Fibroblast of the aortic adventitia (primary cell): ENCODE data around the gene LANCL2. TPM values are rescaled to one million over a fixed set of nuclear protein-coding genes. Genes with fewer than 3 reads are reported as not detected.
A peak's percentile ranks its signal among the peaks of the same experiment; 100 is the strongest.

ENCODE experiments used
- DNase-seq: peaks from one replicate; pipeline ENCODE4 v3.0.0-alpha.2; 2010; ENCODE audit warnings: low read depth
- H3K4me3 ChIP-seq: 2 replicates; pipeline ENCODE4 v1.5.1; 2011; ENCODE audit warnings: low read depth, mild to moderate bottlenecking, control low read depth, low read length, moderate library complexity
- CTCF ChIP-seq: IDR thresholded peaks from 2 replicates; pipeline ENCODE4 v1.5.1; 2011; ENCODE audit warnings: mild to moderate bottlenecking, low read length, control low read depth, inconsistent platforms; ENCODE audit not compliant: insufficient read depth
- total RNA-seq: library from RNA; depleted of rRNA; stranded (reverse); fragments of >200 nt; gene quantifications from 2 replicates; pipeline ENCODE4 v1.2.3, GENCODE V29; 2012; ENCODE audit warnings: low replicate concordance

The LANCL2 gene
- total RNA-seq, 1 donor, result 14.6 TPM

GRCh38 chr7:55435466-55435865, 70.3 kb downstream of the LANCL2 start:
- TF ChIP-seq CTCF, result no peak
- no peak overlapping the region for H3K4me3 ChIP-seq
- no peak for DNase-seq

- H3K4me3 ChIP-seq, result no peak overlapping the region
- no peak for TF ChIP-seq CTCF
- DNase-seq, result no peak
Measured at GRCh38 chr7:55436457-55436856, 71.3 kb downstream of the LANCL2 start.

GRCh38 chr7:55437375-55437774, 72.2 kb downstream of the LANCL2 start:
- no peak for DNase-seq
- H3K4me3 ChIP-seq, result no peak overlapping the region
- TF ChIP-seq CTCF, result no peak

- DNase-seq, result no peak
- no peak for TF ChIP-seq CTCF
- no peak overlapping the region for H3K4me3 ChIP-seq
Measured at GRCh38 chr7:55438085-55438756, 73.1 kb downstream of the LANCL2 start.

- H3K4me3 ChIP-seq, result no peak overlapping the region
- TF ChIP-seq CTCF, result no peak
- peak; percentile 28 for DNase-seq
Measured at GRCh38 chr7:55438757-55439525, 73.8 kb downstream of the LANCL2 start.

- no peak for TF ChIP-seq CTCF
- H3K4me3 ChIP-seq, result no peak overlapping the region
- peak; percentile 20 for DNase-seq
Measured at GRCh38 chr7:55439627-55440026, 74.5 kb downstream of the LANCL2 start.
